Measurements from ENCODE around the gene SUMO2.

- no peak for TF ChIP-seq BACH2 (CRISPR knock-in tag; IDR thresholded peaks at IDR 0.05; ENCODE audit: borderline replicate concordance)
- TF ChIP-seq ZNF8 (CRISPR knock-in tag; IDR thresholded peaks at IDR 0.05) = no peak
- no peak for TF ChIP-seq ZFP30 (CRISPR knock-in tag; IDR thresholded peaks at IDR 0.05)
- TF ChIP-seq TCF4 (CRISPR knock-in tag; IDR thresholded peaks at IDR 0.05; ENCODE audit: borderline replicate concordance) = no peak
- no peak for TF ChIP-seq ZC3H10 (CRISPR knock-in tag; IDR thresholded peaks at IDR 0.05)
- TF ChIP-seq RARB (CRISPR knock-in tag; IDR thresholded peaks at IDR 0.05) = no peak
- TF ChIP-seq PATZ1 (CRISPR knock-in tag; IDR thresholded peaks at IDR 0.05; ENCODE audit: borderline replicate concordance) = no peak
- no peak for TF ChIP-seq ZNF565 (CRISPR knock-in tag; conservative IDR thresholded peaks at IDR 0.05; ENCODE audit: low read depth)
- TF ChIP-seq ZFP3 (CRISPR knock-in tag; IDR thresholded peaks at IDR 0.05) = no peak
- no peak for TF ChIP-seq TOX (CRISPR knock-in tag; IDR thresholded peaks at IDR 0.05; ENCODE audit: borderline replicate concordance)
- TF ChIP-seq SNAI2 (CRISPR knock-in tag; IDR thresholded peaks at IDR 0.05) = no peak
- TF ChIP-seq PPARA (CRISPR knock-in tag; IDR thresholded peaks at IDR 0.05; ENCODE audit: borderline replicate concordance) = no peak
Measured at GRCh38 chr17:75128694-75129505, 53.9 kb downstream of the SUMO2 start.

Measured in SK-N-SH treated with all-trans-retinoic acid at 6 μM for 48 hours (cell line).